ENCODE data around the gene TTC7B.

TTC7B gene

DNA sequence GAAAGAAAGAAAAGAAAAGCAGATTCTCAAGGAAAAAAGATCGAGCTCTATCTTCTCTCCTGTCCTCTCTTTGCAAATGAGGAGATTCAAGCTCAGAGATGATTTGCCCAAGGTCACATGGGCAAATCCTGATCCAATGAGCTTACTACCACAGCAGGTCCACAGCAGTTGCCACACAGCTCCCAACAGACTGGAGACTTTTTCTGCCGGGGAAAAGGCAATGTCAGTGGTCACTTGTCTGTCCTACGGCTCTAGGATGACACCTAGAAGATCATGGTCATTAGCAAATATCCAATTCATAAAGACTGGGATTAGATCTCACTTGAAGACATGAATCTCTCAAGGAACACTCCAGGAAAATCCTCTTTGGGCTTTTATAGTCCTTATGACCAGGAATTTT is 58.8 kb downstream of the TTC7B start:
- Histone ChIP-seq H3F3A (ENCODE audit: insufficient read depth, low read length) (no peaks in the 10 kb centered on the region), H3K4me2 (ENCODE audit: low read length) (peak overlapping the region; percentile 63), H3K9me2 (ENCODE audit: low read depth, low read length) (no peaks in the 10 kb centered on the region), H3K4me1 (ENCODE audit: insufficient read depth, low read length, severe bottlenecking) (peaks cover 15% of the 10 kb centered on the region), H4K20me1 (ENCODE audit: insufficient read depth, low read length) (no peaks in the 10 kb centered on the region), H3K36me3 (ENCODE audit: insufficient read depth, low read length) (no peaks in the 10 kb centered on the region; the same call in 1 of the 2 replicates), H3K9me3 (ENCODE audit: low read length) (no peaks in the 10 kb centered on the region), H3K27me3 (ENCODE audit: insufficient read depth, low read length) (no peaks in the 10 kb centered on the region; the same call in 1 of the 2 replicates), H3K4me3 (ENCODE audit: low read depth, low read length, poor library complexity, severe bottlenecking) (no peak overlapping the region), H3K9ac (ENCODE audit: low read length) (no peak overlapping the region), H3K79me2 (ENCODE audit: insufficient read depth, low read length) (no peaks in the 10 kb centered on the region), H2AFZ (ENCODE audit: low read length) (no peak overlapping the region), H3K27ac (ENCODE audit: low read depth, low read length, poor library complexity, severe bottlenecking) (no peak overlapping the region)
- TF ChIP-seq EZH2 (IDR thresholded peaks at IDR 0.05; ENCODE audit: borderline replicate concordance, low read length), result no peak
- TF ChIP-seq, protein P1, sequence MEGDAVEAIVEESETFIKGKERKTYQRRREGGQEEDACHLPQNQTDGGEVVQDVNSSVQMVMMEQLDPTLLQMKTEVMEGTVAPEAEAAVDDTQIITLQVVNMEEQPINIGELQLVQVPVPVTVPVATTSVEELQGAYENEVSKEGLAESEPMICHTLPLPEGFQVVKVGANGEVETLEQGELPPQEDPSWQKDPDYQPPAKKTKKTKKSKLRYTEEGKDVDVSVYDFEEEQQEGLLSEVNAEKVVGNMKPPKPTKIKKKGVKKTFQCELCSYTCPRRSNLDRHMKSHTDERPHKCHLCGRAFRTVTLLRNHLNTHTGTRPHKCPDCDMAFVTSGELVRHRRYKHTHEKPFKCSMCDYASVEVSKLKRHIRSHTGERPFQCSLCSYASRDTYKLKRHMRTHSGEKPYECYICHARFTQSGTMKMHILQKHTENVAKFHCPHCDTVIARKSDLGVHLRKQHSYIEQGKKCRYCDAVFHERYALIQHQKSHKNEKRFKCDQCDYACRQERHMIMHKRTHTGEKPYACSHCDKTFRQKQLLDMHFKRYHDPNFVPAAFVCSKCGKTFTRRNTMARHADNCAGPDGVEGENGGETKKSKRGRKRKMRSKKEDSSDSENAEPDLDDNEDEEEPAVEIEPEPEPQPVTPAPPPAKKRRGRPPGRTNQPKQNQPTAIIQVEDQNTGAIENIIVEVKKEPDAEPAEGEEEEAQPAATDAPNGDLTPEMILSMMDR (IDR thresholded peaks at IDR 0.05; ENCODE audit: low read length), result no peak

DNA sequence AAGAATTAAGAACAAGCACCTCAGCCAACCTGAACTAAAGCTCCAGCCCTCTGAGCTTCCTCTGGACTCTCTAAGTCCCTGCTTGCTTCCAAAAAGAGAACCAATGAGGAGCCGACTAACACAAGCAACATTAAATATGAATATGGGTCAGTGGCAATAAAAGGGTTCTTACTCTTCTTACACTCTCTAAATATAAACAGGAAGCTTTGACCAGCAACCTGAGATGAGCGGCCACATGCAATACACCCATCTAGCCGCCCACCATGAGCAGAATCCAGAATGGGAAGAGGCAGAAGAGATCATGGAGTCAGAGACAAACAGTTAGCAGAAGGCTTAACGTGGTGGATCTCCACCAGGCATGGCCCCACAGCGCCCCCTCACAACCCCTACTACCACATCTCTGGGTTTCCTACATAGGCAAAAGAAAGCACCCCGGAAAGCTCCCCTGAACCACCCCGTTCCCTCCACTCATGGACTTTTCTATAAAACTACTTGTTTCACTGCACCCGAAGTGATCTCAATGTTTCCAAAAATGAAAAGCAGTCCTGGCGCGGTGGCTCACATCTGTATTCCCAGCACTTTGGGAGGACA is 59.4 kb downstream of the TTC7B start:
- no peak for TF ChIP-seq EZH2 (IDR thresholded peaks at IDR 0.05; ENCODE audit: borderline replicate concordance, low read length)
- TF ChIP-seq, protein P1 (IDR thresholded peaks at IDR 0.05; ENCODE audit: low read length), result peak; percentile 30; the same call in 1 of the 2 replicates
- Histone ChIP-seq H3K9me3 (ENCODE audit: low read length) (no peaks in the 10 kb centered on the region), H3K4me1 (ENCODE audit: insufficient read depth, low read length, severe bottlenecking) (peaks cover 15% of the 10 kb centered on the region), H3K4me2 (ENCODE audit: low read length) (no peak overlapping the region), H2AFZ (ENCODE audit: low read length) (no peak overlapping the region), H3K27ac (ENCODE audit: low read depth, low read length, poor library complexity, severe bottlenecking) (no peak overlapping the region), H3K9ac (ENCODE audit: low read length) (no peak overlapping the region), H3F3A (ENCODE audit: insufficient read depth, low read length) (no peaks in the 10 kb centered on the region), H3K27me3 (ENCODE audit: insufficient read depth, low read length) (no peaks in the 10 kb centered on the region), H3K4me3 (ENCODE audit: low read depth, low read length, poor library complexity, severe bottlenecking) (no peak overlapping the region), H3K9me2 (ENCODE audit: low read depth, low read length) (no peaks in the 10 kb centered on the region), H3K79me2 (ENCODE audit: insufficient read depth, low read length) (no peaks in the 10 kb centered on the region), H3K36me3 (ENCODE audit: insufficient read depth, low read length) (no peaks in the 10 kb centered on the region), H4K20me1 (ENCODE audit: insufficient read depth, low read length) (no peaks in the 10 kb centered on the region)

DNA sequence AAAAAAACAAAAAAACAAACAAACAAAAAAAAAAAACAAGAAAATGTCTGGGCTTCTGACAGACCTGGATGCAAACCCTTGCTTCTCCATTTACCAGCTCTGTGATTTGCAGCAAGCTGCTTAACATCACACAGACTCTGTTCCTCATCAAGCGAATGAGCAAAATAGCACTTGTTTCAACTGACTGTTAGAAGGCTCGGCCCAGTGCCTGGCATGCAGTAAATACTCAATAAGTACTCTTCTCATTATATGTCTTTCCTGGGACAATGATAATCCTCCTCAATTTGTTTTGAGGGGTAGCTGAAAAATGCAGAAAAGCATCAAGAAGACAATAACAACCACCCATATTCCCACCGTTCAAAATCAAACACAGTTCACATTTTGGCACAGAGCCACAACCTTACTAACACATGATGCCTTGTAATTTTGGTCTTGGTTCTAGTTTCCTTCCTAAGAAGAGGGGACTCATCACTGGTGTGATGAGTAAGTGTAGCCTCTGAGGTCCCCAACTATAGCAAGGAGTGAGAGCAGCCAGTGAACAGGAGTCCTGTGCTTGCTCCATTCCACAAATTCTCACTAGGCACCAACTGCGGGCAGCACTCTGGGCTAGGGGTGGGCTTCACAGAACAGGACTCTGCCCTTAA is 60.4 kb downstream of the TTC7B start:
- Histone ChIP-seq H3K9me3 (ENCODE audit: low read length) (no peaks in the 10 kb centered on the region), H3K4me3 (ENCODE audit: low read depth, low read length, poor library complexity, severe bottlenecking) (no peak overlapping the region), H3K9me2 (ENCODE audit: low read depth, low read length) (no peaks in the 10 kb centered on the region), H3K9ac (ENCODE audit: low read length) (no peak overlapping the region), H3K27me3 (ENCODE audit: insufficient read depth, low read length) (no peaks in the 10 kb centered on the region), H3K4me2 (ENCODE audit: low read length) (no peak overlapping the region), H3F3A (ENCODE audit: insufficient read depth, low read length) (no peaks in the 10 kb centered on the region), H4K20me1 (ENCODE audit: insufficient read depth, low read length) (no peaks in the 10 kb centered on the region), H3K36me3 (ENCODE audit: insufficient read depth, low read length) (no peaks in the 10 kb centered on the region), H3K27ac (ENCODE audit: low read depth, low read length, poor library complexity, severe bottlenecking) (no peak overlapping the region), H3K79me2 (ENCODE audit: insufficient read depth, low read length) (no peaks in the 10 kb centered on the region), H3K4me1 (ENCODE audit: insufficient read depth, low read length, severe bottlenecking) (peaks cover 15% of the 10 kb centered on the region), H2AFZ (ENCODE audit: low read length) (no peak overlapping the region)
- TF ChIP-seq, protein P1 (IDR thresholded peaks at IDR 0.05; ENCODE audit: low read length), result no peak
- no peak for TF ChIP-seq EZH2 (IDR thresholded peaks at IDR 0.05; ENCODE audit: borderline replicate concordance, low read length)
